GM23338 (cell line): Measurements from ENCODE around the gene INAFM1. TPM values are rescaled to one million over a fixed set of nuclear protein-coding genes. Genes with fewer than 3 reads are reported as not detected.

ENCODE experiments used
- ATAC-seq: fragments of 200-7000 bp; cut with Tn5 transposase; 3 replicates; pipeline ENCODE4 v1.9.1; 2020
- DNase-seq: peaks from one replicate; pipeline ENCODE4 v3.0.0-alpha.2; 2015; ENCODE audit warnings: low spot score
- H2AFZ ChIP-seq: fragments of 200-600 bp; sonication (generic); 2 replicates; pipeline ENCODE4 v1.8.0; 2016; ENCODE audit warnings: antibody characterized with exemption, mild to moderate bottlenecking, moderate library complexity
- H3F3A ChIP-seq: fragments of 200-600 bp; sonication (generic); replicated peaks from 2 replicates; pipeline ENCODE4 v1.8.0; 2017; ENCODE audit warnings: antibody characterized with exemption, mixed run types, low read depth
- H3K27ac ChIP-seq: fragments of 200-600 bp; sonication (generic); 2 replicates; pipeline ENCODE4 v1.6.1; 2016; ENCODE audit warnings: low read depth
- H3K27me3 ChIP-seq: fragments of 200-600 bp; sonication (generic); 2 replicates; pipeline ENCODE4 v1.8.0; 2016; ENCODE audit warnings: mild to moderate bottlenecking, mixed run types, moderate library complexity; ENCODE audit not compliant: insufficient read depth
- H3K36me3 ChIP-seq: fragments of 200-600 bp; sonication (generic); 2 replicates; pipeline ENCODE4 v1.8.0; 2016; ENCODE audit warnings: mild to moderate bottlenecking; ENCODE audit not compliant: insufficient read depth
- H3K4me1 ChIP-seq: fragments of 200-600 bp; sonication (generic); 2 replicates; pipeline ENCODE4 v1.8.0; 2016; ENCODE audit warnings: mild to moderate bottlenecking, moderate library complexity; ENCODE audit not compliant: insufficient read depth
- H3K4me2 ChIP-seq: fragments of 200-600 bp; sonication (generic); 2 replicates; pipeline ENCODE4 v1.7.1; 2017; ENCODE audit warnings: mixed run types
- H3K4me3 ChIP-seq: fragments of 200-600 bp; sonication (generic); 2 replicates; pipeline ENCODE4 v1.6.1; 2016; ENCODE audit warnings: mixed run types
- H3K79me2 ChIP-seq: fragments of 200-600 bp; sonication (generic); replicated peaks from 2 replicates; pipeline ENCODE4 v1.8.0; 2017; ENCODE audit warnings: mild to moderate bottlenecking; ENCODE audit not compliant: insufficient read depth
- H3K9me2 ChIP-seq: fragments of 200-600 bp; sonication (generic); 2 replicates; pipeline ENCODE4 v1.8.0; 2017; ENCODE audit not compliant: insufficient read depth
- H4K20me1 ChIP-seq: fragments of 200-600 bp; sonication (generic); replicated peaks from 2 replicates; pipeline ENCODE4 v1.8.0; 2017; ENCODE audit warnings: mild to moderate bottlenecking; ENCODE audit not compliant: insufficient read depth
- H3K27ac Mint-ChIP-seq: 2 replicates; pipeline ENCODE4 v1.8.0; 2020; ENCODE audit warnings: inconsistent platforms, mild to moderate bottlenecking, moderate library complexity, mixed read lengths
- H3K27me3 Mint-ChIP-seq: 3 replicates; pipeline ENCODE4 v1.8.0; 2022; ENCODE audit warnings: low read depth, mild to moderate bottlenecking, moderate library complexity, mixed read lengths, inconsistent platforms; ENCODE audit not compliant: insufficient read depth, poor library complexity
- H3K36me3 Mint-ChIP-seq: 3 replicates; pipeline ENCODE4 v1.8.0; 2021; ENCODE audit warnings: low read depth, mild to moderate bottlenecking, inconsistent platforms, moderate library complexity, mixed read lengths
- H3K4me1 Mint-ChIP-seq: 3 replicates; pipeline ENCODE4 v1.8.0; 2020; ENCODE audit warnings: mild to moderate bottlenecking, inconsistent platforms, mixed read lengths
- H3K4me3 Mint-ChIP-seq: 3 replicates; pipeline ENCODE4 v1.8.0; 2021; ENCODE audit warnings: moderate library complexity, mild to moderate bottlenecking, inconsistent platforms, mixed read lengths
- H3K9me3 Mint-ChIP-seq: 3 replicates; pipeline ENCODE4 v1.8.0; 2020; ENCODE audit warnings: moderate library complexity, mild to moderate bottlenecking, inconsistent platforms, mixed read lengths
- CTCF ChIP-seq, 2 experiments: fragments of 200-600 bp in 1 of 2; sonication (generic) in 1 of 2; conservative IDR thresholded peaks; 2 replicates each; pipeline versions ENCODE4 v1.5.1 to v1.6.1; 2016 to 2017; ENCODE audit warnings: antibody characterized with exemption in 2 of 2, low read depth in 2 of 2, mild to moderate bottlenecking in 2 of 2, moderate library complexity in 1 of 2
- EZH2 ChIP-seq: fragments of 200-600 bp; sonication (generic); IDR thresholded peaks from one replicate; pipeline ENCODE4 v1.8.0; 2017; ENCODE audit warnings: antibody characterized with exemption, mild to moderate bottlenecking, low read depth; ENCODE audit not compliant: unreplicated experiment
- JUNB ChIP-seq: IDR thresholded peaks from one replicate; pipeline ENCODE4 v1.6.1; 2016; ENCODE audit warnings: antibody characterized with exemption; ENCODE audit not compliant: unreplicated experiment
- NANOG ChIP-seq: IDR thresholded peaks from 2 replicates; pipeline ENCODE4 v1.6.1; 2016; ENCODE audit warnings: antibody characterized with exemption, borderline replicate concordance
- POLR2AphosphoS5 ChIP-seq: IDR thresholded peaks from 2 replicates; pipeline ENCODE4 v1.6.1; 2016; ENCODE audit warnings: antibody characterized with exemption, low read depth
- REST ChIP-seq: IDR thresholded peaks from one replicate; pipeline ENCODE4 v1.6.1; 2018; ENCODE audit warnings: antibody characterized with exemption; ENCODE audit not compliant: unreplicated experiment
- STAT1 ChIP-seq: IDR thresholded peaks from one replicate; pipeline ENCODE4 v1.6.1; 2016; ENCODE audit warnings: antibody characterized with exemption; ENCODE audit not compliant: unreplicated experiment
- ZNF114 ChIP-seq: fragments of 250-450 bp; sonication (Bioruptor Pico); IDR thresholded peaks from 2 replicates; pipeline ENCODE4 v1.5.0; 2020; ENCODE audit warnings: mild to moderate bottlenecking, moderate library complexity
- ZNF331 ChIP-seq: fragments of 250-450 bp; sonication (Bioruptor Pico); IDR thresholded peaks from 2 replicates; pipeline ENCODE4 v1.5.0; 2020; ENCODE audit warnings: low read depth, mild to moderate bottlenecking, moderate library complexity
- polyA plus RNA-seq: library from polyadenylated mRNA; unstranded; fragments of >200 nt; fragmentation: Nextera tagmentation; extraction: Ambion mirVana; gene quantifications from 2 replicates; pipeline ENCODE4 v1.2.1, GENCODE V29; 2016
- total RNA-seq: library from RNA; depleted of rRNA; stranded (reverse); fragments of >200 nt; shearing (Covaris generic); gene quantifications from 2 replicates; pipeline ENCODE4 v1.2.3, GENCODE V29; 2014

The INAFM1 gene
- total and polyA plus RNA-seq, 2 experiments from 2014 or later, result 2.9 to 10.2 TPM

- H3K27me3 ChIP-seq, result peaks cover 11% of the 10 kb centered on the region
- peak overlapping the region; percentile 95 for H3K4me2 ChIP-seq
- H3K4me1 Mint-ChIP-seq, result peaks cover 23% of the 10 kb centered on the region
- H3K27me3 Mint-ChIP-seq, result peaks cover 27% of the 10 kb centered on the region
- no peak for ATAC-seq
- H3K9me2 ChIP-seq, result no peaks in the 10 kb centered on the region
- DNase-seq, result no peak
- H4K20me1 ChIP-seq, result no peaks in the 10 kb centered on the region; the same call in 1 of the 2 replicates
- no peak overlapping the region for H3K27ac Mint-ChIP-seq
- peaks cover 39% of the 10 kb centered on the region for H3K4me1 ChIP-seq
- H3K4me3 ChIP-seq, result peak overlapping the region; percentile 96
- no peak overlapping the region for H2AFZ ChIP-seq
- no peak for TF ChIP-seq EZH2
- no peak for TF ChIP-seq REST
- no peak for TF ChIP-seq JUNB
- TF ChIP-seq POLR2AphosphoS5, result no peak
- no peak for TF ChIP-seq ZNF331 (CRISPR knock-in tag)
- peaks cover 2% of the 10 kb centered on the region; the same call in 1 of the 3 replicates for H3K9me3 Mint-ChIP-seq
- no peaks in the 10 kb centered on the region; the same call in 1 of the 2 replicates for H3K36me3 ChIP-seq
- peaks cover 10% of the 10 kb centered on the region for H3K36me3 Mint-ChIP-seq
- H3K4me3 Mint-ChIP-seq, result no peak overlapping the region
- H3K27ac ChIP-seq, result no peak overlapping the region
- peaks cover 34% of the 10 kb centered on the region for H3F3A ChIP-seq
- H3K79me2 ChIP-seq, result peaks cover 36% of the 10 kb centered on the region
Observed at GRCh38 chr19:47228937-47229675, 45.6 kb upstream of the INAFM1 start.

- Histone ChIP-seq H3K4me2 (peak overlapping the region; percentile 95), H4K20me1 (no peaks in the 10 kb centered on the region; the same call in 1 of the 2 replicates), H3K4me3 (peak overlapping the region; percentile 96), H3K27me3 (peaks cover 11% of the 10 kb centered on the region), H3F3A (peaks cover 35% of the 10 kb centered on the region), H3K79me2 (peaks cover 30% of the 10 kb centered on the region), H3K36me3 (no peaks in the 10 kb centered on the region; the same call in 1 of the 2 replicates), H3K27ac (no peak overlapping the region), H2AFZ (no peak overlapping the region), H3K4me1 (peaks cover 39% of the 10 kb centered on the region), H3K9me2 (no peaks in the 10 kb centered on the region)
- H3K9me3 Mint-ChIP-seq, result peaks cover 2% of the 10 kb centered on the region; the same call in 1 of the 3 replicates
- peaks cover 23% of the 10 kb centered on the region for H3K4me1 Mint-ChIP-seq
- H3K36me3 Mint-ChIP-seq, result peaks cover 10% of the 10 kb centered on the region
- no peak for DNase-seq
- peaks cover 27% of the 10 kb centered on the region for H3K27me3 Mint-ChIP-seq
- no peak for ATAC-seq
- no peak overlapping the region for H3K27ac Mint-ChIP-seq
- H3K4me3 Mint-ChIP-seq, result no peak overlapping the region
- TF ChIP-seq ZNF114 (CRISPR knock-in tag), result no peak
- TF ChIP-seq JUNB, result no peak
- no peak for TF ChIP-seq REST
- TF ChIP-seq STAT1, result no peak
- no peak for TF ChIP-seq CTCF (conservative IDR thresholded peaks at IDR 0.05; ENCODE audit: low read depth in 2 of 2)
- TF ChIP-seq NANOG, result no peak
Observed at GRCh38 chr19:47229676-47230053, 45.0 kb upstream of the INAFM1 start.
